Stomach (tissue), 4 donors: ENCODE data around the gene DYNC1I1.

Experiments
- POLR2A ChIP-seq, 4 donors: fragments of 450-650 bp; IDR thresholded peaks; one replicate each; pipeline ENCODE4 v1.6.1; 2016; ENCODE audit warnings: antibody characterized with exemption in 4 of 4, control low read depth in 2 of 4, mild to moderate bottlenecking in 1 of 4, moderate library complexity in 1 of 4
- TF ChIP-seq, protein P1 (sequence below), 7 experiments: fragments of 450-650 bp in 4 of 7; fragments of 200-600 bp in 3 of 7; sonication (generic) in 3 of 7; IDR thresholded peaks; one replicate each; pipeline ENCODE4 v1.5.1; 2016 to 2019; ENCODE audit warnings: antibody characterized with exemption in 7 of 7, control low read depth in 2 of 7, mild to moderate bottlenecking in 1 of 7

- TF ChIP-seq, protein P1, sequence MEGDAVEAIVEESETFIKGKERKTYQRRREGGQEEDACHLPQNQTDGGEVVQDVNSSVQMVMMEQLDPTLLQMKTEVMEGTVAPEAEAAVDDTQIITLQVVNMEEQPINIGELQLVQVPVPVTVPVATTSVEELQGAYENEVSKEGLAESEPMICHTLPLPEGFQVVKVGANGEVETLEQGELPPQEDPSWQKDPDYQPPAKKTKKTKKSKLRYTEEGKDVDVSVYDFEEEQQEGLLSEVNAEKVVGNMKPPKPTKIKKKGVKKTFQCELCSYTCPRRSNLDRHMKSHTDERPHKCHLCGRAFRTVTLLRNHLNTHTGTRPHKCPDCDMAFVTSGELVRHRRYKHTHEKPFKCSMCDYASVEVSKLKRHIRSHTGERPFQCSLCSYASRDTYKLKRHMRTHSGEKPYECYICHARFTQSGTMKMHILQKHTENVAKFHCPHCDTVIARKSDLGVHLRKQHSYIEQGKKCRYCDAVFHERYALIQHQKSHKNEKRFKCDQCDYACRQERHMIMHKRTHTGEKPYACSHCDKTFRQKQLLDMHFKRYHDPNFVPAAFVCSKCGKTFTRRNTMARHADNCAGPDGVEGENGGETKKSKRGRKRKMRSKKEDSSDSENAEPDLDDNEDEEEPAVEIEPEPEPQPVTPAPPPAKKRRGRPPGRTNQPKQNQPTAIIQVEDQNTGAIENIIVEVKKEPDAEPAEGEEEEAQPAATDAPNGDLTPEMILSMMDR (IDR thresholded peaks at IDR 0.05) = no peak
- no peak for TF ChIP-seq POLR2A (IDR thresholded peaks at IDR 0.05)
These were observed 286.7 kb downstream of the DYNC1I1 start for GRCh38 chr7:96059075-96059474.
